Colonic mucosa (tissue), 4 donors: ENCODE measurements around the gene PLAGL2. TPM values are rescaled to one million over a fixed set of nuclear protein-coding genes. Genes with fewer than 3 reads are reported as not detected.
A peak's percentile ranks its signal among the peaks of the same experiment; 100 is the strongest.

ENCODE experiments used
- DNase-seq: peaks from one replicate; pipeline ENCODE4 v3.0.0-alpha.2; 2020
- H3K27ac ChIP-seq: fragments of 200-600 bp; one replicate; pipeline ENCODE4 v1.8.0; 2021
- H3K27me3 ChIP-seq: fragments of 200-600 bp; one replicate; pipeline ENCODE4 v1.8.0; 2021
- H3K36me3 ChIP-seq: fragments of 200-600 bp; one replicate; pipeline ENCODE4 v1.8.0; 2021
- H3K4me1 ChIP-seq: fragments of 200-600 bp; one replicate; pipeline ENCODE4 v1.8.0; 2021; ENCODE audit warnings: mild to moderate bottlenecking
- H3K4me3 ChIP-seq: fragments of 200-600 bp; one replicate; pipeline ENCODE4 v1.8.0; 2021
- H3K9ac ChIP-seq, 2 donors: one replicate each; pipeline ENCODE4 v1.7.0; 2013; ENCODE audit warnings: control low read depth in 2 of 2, low read depth in 2 of 2, low read length in 2 of 2
- H3K9me3 ChIP-seq: fragments of 200-600 bp; one replicate; pipeline ENCODE4 v1.8.0; 2021
- intact Hi-C: fragments of 100-400 bp; cut with DNase I; formaldehyde crosslinking; loops from one replicate; pipeline ENCODE4 v1.14.1; 2022
- total RNA-seq, 2 donors: library from RNA; stranded (reverse); fragmentation: NEBNext Ultra II Directional in 1 of 2; extraction: Animal tissue kit (Norgen Biotek cat#: 25700) in 1 of 2; gene quantifications; one replicate each; pipeline ENCODE4 v1.2.1, GENCODE V29; 2021
- TF ChIP-seq, protein P1 (sequence below): fragments of 200-600 bp; IDR thresholded peaks from one replicate; pipeline ENCODE4 v1.8.0; 2022; ENCODE audit warnings: antibody characterized with exemption, mild to moderate bottlenecking
- donor health status: healthy.
- donor health status: DM: no; HTN: no; CAD: no.
- donor health status: DM: no; HTN: no; CAD: no.

PLAGL2 gene
- total RNA-seq, 2 donors from 2014 or later = 17.7 to 18.6 TPM

DNA sequence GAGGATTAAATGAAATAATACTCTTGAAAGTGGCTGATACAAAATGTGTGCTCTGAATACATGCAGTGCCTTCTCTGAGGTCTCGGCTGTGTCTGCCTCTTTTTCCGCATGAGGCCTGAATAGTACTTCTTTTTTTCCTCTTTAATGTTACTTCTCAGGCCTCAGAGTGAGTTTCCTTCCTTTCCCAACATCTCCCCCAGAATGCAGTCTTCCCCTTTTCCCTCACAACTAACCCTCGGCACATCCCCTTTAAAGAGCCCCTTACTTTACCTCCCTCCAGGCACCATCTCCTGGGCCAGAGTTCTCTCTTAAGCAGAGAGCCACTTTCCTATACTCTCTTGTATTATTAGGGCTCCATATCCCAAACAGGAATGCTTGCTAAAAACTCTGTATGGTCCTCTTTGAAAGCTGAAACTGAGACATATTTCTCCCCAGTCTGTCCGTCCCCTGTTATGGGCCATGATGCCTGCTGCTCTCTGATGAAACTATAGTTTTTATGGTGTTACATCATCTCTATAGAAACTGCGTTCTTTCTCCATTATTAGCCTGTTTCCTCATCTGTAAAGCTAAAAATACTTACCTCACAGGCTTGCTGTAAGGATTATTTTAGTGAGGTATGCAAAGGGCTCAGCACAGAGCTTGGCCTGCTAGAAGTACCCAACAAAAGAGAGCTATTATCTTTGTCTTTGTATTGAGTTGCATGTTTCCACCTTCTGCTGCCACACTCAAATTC is 2.3 kb downstream of the PLAGL2 start:
- Histone ChIP-seq H3K4me1 (peaks cover 22% of the 10 kb centered on the region), H3K27ac (peak overlapping the region; percentile 73), H3K4me3 (peak overlapping the region; percentile 96), H3K9ac (peak overlapping the region; percentile 19 to 96), H3K27me3 (no peaks in the 10 kb centered on the region), H3K9me3 (no peaks in the 10 kb centered on the region), H3K36me3 (peaks cover 11% of the 10 kb centered on the region)
- TF ChIP-seq, protein P1, sequence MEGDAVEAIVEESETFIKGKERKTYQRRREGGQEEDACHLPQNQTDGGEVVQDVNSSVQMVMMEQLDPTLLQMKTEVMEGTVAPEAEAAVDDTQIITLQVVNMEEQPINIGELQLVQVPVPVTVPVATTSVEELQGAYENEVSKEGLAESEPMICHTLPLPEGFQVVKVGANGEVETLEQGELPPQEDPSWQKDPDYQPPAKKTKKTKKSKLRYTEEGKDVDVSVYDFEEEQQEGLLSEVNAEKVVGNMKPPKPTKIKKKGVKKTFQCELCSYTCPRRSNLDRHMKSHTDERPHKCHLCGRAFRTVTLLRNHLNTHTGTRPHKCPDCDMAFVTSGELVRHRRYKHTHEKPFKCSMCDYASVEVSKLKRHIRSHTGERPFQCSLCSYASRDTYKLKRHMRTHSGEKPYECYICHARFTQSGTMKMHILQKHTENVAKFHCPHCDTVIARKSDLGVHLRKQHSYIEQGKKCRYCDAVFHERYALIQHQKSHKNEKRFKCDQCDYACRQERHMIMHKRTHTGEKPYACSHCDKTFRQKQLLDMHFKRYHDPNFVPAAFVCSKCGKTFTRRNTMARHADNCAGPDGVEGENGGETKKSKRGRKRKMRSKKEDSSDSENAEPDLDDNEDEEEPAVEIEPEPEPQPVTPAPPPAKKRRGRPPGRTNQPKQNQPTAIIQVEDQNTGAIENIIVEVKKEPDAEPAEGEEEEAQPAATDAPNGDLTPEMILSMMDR = no peak
- DNase-seq = no peak
- intact Hi-C loops = loop anchor here (10.0 kb wide), 1 partner anchor 280 kb away; no protein-coding TSS in a partner anchor

DNA sequence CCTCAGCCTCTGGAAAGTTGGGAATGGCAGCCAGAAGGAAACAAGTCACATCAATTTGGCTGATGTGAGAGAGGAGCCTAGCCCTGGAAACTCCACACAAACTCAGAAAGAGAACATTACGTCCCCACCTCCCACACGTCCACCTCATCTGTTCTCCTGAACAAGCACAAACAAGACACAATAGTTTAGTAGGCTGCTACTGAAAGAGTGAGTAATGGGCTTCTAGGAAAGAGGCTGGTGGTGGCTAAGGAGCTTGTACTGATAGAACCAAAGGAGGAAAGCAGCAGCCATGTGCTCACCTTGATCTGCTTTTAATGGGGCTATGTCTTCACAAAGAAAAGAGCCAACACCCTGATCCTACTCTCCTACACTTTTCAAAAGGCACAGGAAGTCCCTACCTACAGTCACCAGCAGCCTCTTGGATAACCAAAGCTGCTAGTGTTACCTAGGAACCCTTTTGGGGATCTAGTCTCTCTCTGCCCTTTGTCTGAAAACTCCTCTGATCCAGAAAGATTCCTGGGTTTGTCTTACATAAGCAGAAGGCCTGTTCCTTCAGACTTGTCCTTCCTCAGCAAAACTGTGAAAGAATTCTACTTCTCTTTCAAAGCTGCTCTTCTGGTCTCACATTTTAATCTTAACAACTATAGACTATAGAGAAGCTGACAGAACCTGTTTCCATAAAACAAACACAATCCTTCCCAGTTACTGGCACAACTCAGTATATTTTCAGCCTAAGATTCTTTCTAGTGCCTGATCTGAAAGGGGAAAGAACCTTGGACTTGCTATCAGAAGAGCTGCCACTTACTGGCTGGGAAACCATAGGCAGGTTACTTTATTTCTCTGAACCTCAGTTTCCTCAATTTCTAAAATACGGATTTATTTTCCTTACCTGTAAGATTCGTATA is 3.1 kb downstream of the PLAGL2 start:
- no peak for DNase-seq
- Histone ChIP-seq H3K36me3 (peaks cover 11% of the 10 kb centered on the region), H3K27ac (peak overlapping the region; percentile 73), H3K4me1 (peaks cover 22% of the 10 kb centered on the region), H3K9ac (peak overlapping the region in 1 of 2 donors; percentile 96), H3K9me3 (no peaks in the 10 kb centered on the region), H3K27me3 (no peaks in the 10 kb centered on the region), H3K4me3 (no peak overlapping the region)
- intact Hi-C loops = loop anchor here (10.0 kb wide), 1 partner anchor 280 kb away; no protein-coding TSS in a partner anchor
- TF ChIP-seq, protein P1 = no peak

DNA sequence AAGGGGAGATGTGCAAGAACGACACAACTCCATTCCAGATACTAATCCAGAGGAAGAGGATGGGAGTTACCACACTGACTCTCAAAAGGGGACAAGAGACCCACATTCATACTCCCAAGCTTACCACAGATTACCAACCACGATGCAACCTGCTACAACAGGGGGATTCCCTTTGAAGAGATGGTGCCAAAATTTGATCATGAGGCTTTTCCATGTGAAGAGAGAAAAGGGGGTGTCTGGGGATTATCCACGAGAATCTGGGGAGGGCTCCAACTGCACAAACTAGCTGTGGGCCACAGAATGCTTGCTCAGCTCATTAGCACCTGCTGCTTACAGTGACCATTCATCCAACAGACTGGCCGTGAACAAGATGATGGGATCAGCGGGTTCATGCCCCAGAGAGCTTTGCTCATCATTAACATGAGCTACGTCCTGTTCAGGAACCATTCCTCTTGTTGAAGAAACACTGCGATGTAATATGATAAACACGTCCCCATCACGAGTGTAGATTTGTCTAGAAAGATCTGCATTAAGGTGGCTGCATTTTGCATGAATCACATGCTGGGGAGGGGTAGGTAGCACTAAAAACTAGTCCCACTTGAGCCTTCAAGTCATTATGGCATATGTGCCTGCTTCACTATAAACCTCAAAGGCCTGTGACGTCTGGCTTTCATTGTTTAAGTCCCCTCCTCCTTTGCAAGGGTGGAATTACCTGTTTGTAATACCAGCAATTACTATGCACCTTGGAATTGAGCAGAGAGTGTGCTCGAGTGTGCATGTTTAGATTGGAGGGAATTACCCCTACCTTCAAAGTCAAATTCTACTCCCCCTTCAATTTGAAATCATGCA is 4.0 kb downstream of the PLAGL2 start:
- Histone ChIP-seq H3K9me3 (no peaks in the 10 kb centered on the region), H3K4me3 (no peak overlapping the region), H3K36me3 (peaks cover 11% of the 10 kb centered on the region), H3K27ac (peak overlapping the region; percentile 73), H3K9ac (peak overlapping the region in 1 of 2 donors; percentile 96), H3K27me3 (no peaks in the 10 kb centered on the region), H3K4me1 (peaks cover 22% of the 10 kb centered on the region)
- DNase-seq = no peak
- intact Hi-C loops = loop anchor here (10.0 kb wide), 1 partner anchor 281 kb away; no protein-coding TSS in a partner anchor
- TF ChIP-seq, protein P1 = no peak

DNA sequence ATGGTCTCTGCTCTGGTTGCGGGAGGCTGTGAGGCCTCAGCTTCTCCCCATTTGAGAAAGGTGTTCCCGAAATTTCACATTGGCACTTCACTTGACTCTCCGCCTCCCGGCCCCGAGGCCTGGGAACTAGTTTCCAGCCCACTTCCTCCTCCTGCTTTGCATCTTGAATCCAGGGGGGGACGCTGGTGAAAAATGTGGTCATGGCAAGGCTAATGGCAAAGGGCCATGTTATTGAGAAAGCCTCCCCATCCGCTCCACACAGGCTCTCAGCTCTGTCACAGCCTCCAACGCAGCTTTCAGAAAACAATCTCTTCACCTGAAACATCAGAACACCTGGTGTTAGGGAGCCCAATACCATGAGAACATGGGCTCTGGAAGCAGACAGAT is 5.6 kb downstream of the PLAGL2 start:
- Histone ChIP-seq H3K27me3 (no peaks in the 10 kb centered on the region), H3K9me3 (no peaks in the 10 kb centered on the region), H3K27ac (no peak overlapping the region), H3K9ac (no peak overlapping the region), H3K4me3 (no peak overlapping the region), H3K4me1 (peaks cover 22% of the 10 kb centered on the region), H3K36me3 (peaks cover 13% of the 10 kb centered on the region)
- no peak for DNase-seq
- TF ChIP-seq, protein P1 = no peak
- intact Hi-C loops = loop anchor here (10.0 kb wide), 1 partner anchor 283 kb away; no protein-coding TSS in a partner anchor
